A549 treated with GW870086 at 1 μM for 4 hours (cell line): ENCODE data around the gene CALHM1. TPM values are rescaled to one million over a fixed set of nuclear protein-coding genes. Genes with fewer than 3 reads are reported as not detected.

Experiments used
- total RNA-seq: library from RNA; stranded (reverse); fragments of 200-300 nt; extraction: Qiagen RNA extraction; gene quantifications from 5 replicates; pipeline ENCODE4 v1.2.3, GENCODE V29; 2022; ENCODE audit warnings: low read depth

CALHM1 gene, protein sequence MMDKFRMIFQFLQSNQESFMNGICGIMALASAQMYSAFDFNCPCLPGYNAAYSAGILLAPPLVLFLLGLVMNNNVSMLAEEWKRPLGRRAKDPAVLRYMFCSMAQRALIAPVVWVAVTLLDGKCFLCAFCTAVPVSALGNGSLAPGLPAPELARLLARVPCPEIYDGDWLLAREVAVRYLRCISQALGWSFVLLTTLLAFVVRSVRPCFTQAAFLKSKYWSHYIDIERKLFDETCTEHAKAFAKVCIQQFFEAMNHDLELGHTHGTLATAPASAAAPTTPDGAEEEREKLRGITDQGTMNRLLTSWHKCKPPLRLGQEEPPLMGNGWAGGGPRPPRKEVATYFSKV
- not detected in 5 replicates for total RNA-seq

DNA sequence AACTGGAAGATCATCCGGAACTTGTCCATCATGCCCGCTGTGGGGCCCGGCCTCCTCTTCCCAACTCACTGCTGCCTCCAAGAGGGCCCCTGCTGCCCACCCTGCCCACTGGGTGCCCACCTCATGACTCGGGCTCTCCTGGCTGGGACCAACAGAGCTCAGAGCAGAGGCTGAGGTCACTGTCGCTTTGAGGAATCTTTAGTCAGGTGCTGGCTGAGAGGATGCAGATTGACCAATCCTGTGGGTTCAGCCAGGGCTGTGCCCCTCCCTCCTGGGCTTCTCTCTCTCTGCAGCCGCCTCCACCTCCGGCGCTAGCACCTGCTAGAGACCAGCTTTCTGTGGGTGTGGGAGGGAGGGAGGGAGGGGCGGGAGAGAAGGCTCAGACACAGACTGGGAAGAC, at the start of gene CALHM1:
TSS of gene CALHM1 (minus strand) at position 181 of the 400 bp plus-strand sequence. CDS start at position 32, 149 bp downstream.

DNA sequence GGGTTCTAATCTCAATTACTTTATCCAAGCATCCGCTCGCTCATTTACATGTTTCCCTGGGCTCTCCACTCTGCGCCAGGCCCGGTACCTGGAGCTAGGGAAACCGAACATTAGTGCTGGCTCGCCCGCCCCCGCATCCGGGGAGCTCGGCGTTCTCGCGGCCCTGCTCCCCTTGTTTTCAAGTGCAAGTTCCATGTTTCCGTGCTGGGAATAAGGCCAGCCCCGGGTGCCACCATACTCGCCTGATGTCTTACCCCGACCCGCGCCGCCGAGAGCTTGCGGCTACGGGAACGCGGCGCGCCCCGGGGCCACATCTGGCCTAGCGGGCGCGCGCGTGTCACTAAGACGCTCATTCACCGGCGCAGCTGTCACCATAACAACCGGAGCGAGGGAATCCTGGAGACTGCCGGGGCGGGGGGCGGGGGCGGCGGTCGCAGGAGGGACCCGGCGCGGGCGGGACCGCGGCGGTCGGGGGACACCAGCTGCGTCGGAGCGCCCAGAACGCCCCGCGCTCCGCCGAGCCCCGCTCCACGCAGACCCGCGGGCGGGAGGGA, 34.7 kb upstream of the CALHM1 start, which contains the start of gene NEURL1:
TSS of gene NEURL1 (plus strand) at position 344 of the 554 bp plus-strand sequence. CDS start 683 bp downstream, outside the sequence.

GRCh38 chr10:103479135-103479534, 20.4 kb upstream of the CALHM1 start, which contains the start of gene CALHM3:
CALHM3 (minus strand) TSS chr10:103479240; CDS start chr10:103479032, 208 bp downstream.

DNA sequence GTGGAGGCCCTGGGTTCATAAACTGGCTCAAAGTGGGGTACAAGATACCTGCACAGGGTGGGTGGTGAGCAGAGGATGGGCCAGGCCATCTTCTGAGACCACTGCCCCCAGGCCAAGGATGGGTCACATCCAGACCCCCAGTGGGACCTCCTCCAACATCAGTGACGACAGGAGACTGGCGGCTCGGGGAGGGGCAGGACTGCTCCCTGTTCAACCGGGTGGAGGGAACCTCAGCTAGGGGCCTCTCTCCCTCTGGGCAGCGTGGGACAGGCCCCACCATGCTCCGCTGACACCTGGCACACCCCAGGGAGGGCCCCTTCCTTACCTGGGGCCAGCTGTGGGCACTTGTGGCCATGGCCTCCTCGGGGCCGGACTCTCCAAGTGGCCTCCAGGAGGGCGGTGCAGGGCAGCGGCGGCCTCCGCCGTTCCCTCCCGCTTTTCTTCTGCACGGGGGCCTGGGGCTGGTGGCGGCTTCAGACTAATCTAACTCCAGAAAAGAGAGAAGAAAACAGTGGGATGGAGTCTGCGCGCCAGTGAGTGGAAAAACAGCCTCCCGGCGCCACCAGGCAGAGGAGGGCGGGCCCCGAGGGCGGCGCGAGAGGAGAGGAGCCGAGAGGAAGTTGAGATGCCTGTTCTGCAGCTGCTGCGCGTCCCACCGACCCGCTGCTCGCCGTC, 6.7 kb downstream of the CALHM1 start, which contains the start of gene CALHM2:
TSS of gene CALHM2 (minus strand) at position 540 of the 675 bp plus-strand sequence. CDS start 2,429 bp downstream, outside the sequence.

Other genes with a start within 250 kb of the CALHM1 start
- 0.07 to 0.09 TPM in 2 of 5 replicates, not detected in the others for gene RPEL1, start 213.0 kb downstream of the CALHM1 start, total RNA-seq
- 20.9 to 29.2 TPM (median 23.3 TPM) in 5 replicates for gene INA, start 181.8 kb downstream of the CALHM1 start, total RNA-seq
- gene PCGF6, start 107.8 kb downstream of the CALHM1 start, total RNA-seq, result 9.0 to 12.7 TPM (median 12.3 TPM) in 5 replicates
- 2.4 to 3.6 TPM (median 3.2 TPM) in 5 replicates for gene TAF5, start 90.9 kb downstream of the CALHM1 start, total RNA-seq
- gene ATP5MK, start 62.4 kb downstream of the CALHM1 start, total RNA-seq, result 505 to 614 TPM (median 526 TPM) in 5 replicates
- gene PDCD11, start 62.3 kb downstream of the CALHM1 start, total RNA-seq, result 34.0 to 41.2 TPM (median 40.6 TPM) in 5 replicates
- 4.2 to 6.0 TPM (median 5.7 TPM) in 5 replicates for gene CALHM2, start 6.5 kb downstream of the CALHM1 start, total RNA-seq
- gene CALHM3, start 20.3 kb upstream of the CALHM1 start, total RNA-seq, result 0.10 to 0.35 TPM (median 0.22 TPM) in 4 of 5 replicates, not detected in the other
- gene NEURL1, start 34.8 kb upstream of the CALHM1 start, total RNA-seq, result 0.19 to 0.69 TPM (median 0.38 TPM) in 5 replicates